ENCODE data around the gene CSF2.

The CSF2 gene

DNA sequence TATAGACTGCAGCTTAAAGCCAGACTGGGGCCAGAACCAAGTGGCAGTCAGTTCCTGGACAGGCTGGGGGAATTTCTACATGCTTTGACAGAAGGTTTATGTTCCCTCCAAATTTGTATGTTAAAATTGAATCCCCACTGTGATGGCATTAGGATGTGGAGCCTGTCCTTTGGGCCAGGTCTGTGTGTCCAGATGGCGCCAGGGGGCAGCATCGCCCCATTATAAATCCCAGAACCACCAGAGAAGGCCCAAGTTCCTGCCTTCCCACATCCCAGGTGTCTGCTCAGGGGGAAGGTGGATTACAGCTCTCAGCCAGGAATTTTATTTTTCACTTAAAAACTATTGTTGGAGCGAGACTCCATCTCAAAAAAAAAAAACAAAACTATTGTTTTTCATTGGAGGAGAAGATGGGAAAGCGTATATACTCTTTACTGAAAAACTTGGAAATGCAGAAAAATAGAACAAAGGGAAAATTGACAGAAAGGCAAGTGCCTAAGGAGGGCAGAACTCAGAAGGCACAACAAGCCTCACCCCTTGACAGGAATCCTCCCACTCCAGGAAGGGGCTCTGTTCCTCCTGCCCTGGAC lies 8.1 kb upstream of the CSF2 start:
- H3K27ac ChIP-seq, result no peak overlapping the region
- TF ChIP-seq ZFX (IDR thresholded peaks at IDR 0.05), result no peak
- TF ChIP-seq, protein P1, sequence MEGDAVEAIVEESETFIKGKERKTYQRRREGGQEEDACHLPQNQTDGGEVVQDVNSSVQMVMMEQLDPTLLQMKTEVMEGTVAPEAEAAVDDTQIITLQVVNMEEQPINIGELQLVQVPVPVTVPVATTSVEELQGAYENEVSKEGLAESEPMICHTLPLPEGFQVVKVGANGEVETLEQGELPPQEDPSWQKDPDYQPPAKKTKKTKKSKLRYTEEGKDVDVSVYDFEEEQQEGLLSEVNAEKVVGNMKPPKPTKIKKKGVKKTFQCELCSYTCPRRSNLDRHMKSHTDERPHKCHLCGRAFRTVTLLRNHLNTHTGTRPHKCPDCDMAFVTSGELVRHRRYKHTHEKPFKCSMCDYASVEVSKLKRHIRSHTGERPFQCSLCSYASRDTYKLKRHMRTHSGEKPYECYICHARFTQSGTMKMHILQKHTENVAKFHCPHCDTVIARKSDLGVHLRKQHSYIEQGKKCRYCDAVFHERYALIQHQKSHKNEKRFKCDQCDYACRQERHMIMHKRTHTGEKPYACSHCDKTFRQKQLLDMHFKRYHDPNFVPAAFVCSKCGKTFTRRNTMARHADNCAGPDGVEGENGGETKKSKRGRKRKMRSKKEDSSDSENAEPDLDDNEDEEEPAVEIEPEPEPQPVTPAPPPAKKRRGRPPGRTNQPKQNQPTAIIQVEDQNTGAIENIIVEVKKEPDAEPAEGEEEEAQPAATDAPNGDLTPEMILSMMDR (conservative IDR thresholded peaks at IDR 0.05), result peak; percentile 26; the same call in 1 of the 2 replicates

- H3K27ac ChIP-seq, result no peak overlapping the region
- TF ChIP-seq, protein P1 (conservative IDR thresholded peaks at IDR 0.05), result no peak
- no peak for TF ChIP-seq ZFX (IDR thresholded peaks at IDR 0.05)
These were observed 7.5 kb upstream of the CSF2 start for GRCh38 chr5:132065951-132066701.

- no peak for TF ChIP-seq ZFX (IDR thresholded peaks at IDR 0.05)
- TF ChIP-seq, protein P1 (conservative IDR thresholded peaks at IDR 0.05), result no peak
- H3K27ac ChIP-seq, result no peak overlapping the region
These were observed 6.7 kb upstream of the CSF2 start for GRCh38 chr5:132066871-132067270.

DNA sequence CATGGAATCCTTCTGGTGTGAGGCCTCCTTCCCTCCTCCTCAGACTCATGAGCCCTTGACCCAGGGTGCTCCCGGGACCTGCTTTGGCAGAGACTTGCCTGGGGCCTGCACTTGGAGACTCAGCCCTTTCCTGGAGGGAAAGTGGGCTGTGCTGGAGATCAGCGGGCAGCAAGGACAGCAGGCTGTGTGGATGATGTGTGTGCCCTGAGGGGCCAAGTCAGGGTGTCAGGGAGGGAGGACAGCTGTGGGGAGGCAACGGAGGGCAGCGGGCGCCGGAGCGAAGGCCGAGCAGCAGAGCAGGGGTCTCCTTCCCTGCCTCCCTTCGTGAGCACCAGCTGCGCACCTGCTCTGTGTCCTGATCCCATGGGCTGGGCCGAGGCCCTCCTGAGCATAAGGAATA lies 6.1 kb upstream of the CSF2 start:
- no peak overlapping the region for H3K27ac ChIP-seq
- TF ChIP-seq, protein P1 (conservative IDR thresholded peaks at IDR 0.05), result no peak
- TF ChIP-seq ZFX (IDR thresholded peaks at IDR 0.05), result no peak

GRCh38 chr5:132067941-132068808 lies 5.4 kb upstream of the CSF2 start:
- TF ChIP-seq ZFX (IDR thresholded peaks at IDR 0.05), result no peak
- TF ChIP-seq, protein P1 (conservative IDR thresholded peaks at IDR 0.05), result no peak
- no peak overlapping the region for H3K27ac ChIP-seq

DNA sequence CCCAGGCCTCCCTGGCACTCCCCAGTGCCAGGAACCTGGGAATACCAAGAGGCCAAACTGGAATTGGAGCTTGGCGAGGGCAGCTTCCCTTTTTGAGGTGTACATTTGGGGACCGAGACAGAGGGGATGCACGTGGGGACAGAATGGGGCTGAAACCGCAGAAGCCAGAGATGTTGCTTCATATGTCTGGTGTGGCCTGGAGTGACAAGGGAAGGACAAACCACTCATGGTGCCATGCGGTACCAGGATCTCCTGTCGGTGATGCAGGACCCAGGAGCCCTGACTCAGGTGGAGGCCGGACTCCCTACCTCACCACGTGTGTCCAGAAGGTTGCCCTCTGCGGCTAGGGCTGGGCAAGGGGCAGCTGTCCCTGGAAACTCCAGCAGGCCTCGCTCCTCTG lies 4.0 kb upstream of the CSF2 start:
- no peak overlapping the region for H3K27ac ChIP-seq
- no peak for TF ChIP-seq ZFX (IDR thresholded peaks at IDR 0.05)
- TF ChIP-seq, protein P1 (conservative IDR thresholded peaks at IDR 0.05), result no peak

GRCh38 chr5:132069994-132070393 lies 3.6 kb upstream of the CSF2 start:
- TF ChIP-seq ZFX (IDR thresholded peaks at IDR 0.05), result no peak
- TF ChIP-seq, protein P1 (conservative IDR thresholded peaks at IDR 0.05), result no peak
- H3K27ac ChIP-seq, result no peak overlapping the region

Measured in C4-2B (cell line).